ENCODE results near the gene PAPOLA.

- TF ChIP-seq CTCF (IDR thresholded peaks at IDR 0.05), result no peak
- TF ChIP-seq POLR2A (IDR thresholded peaks at IDR 0.05), result no peak
Measured at GRCh38 chr14:96584907-96585671, 82.9 kb downstream of the PAPOLA start.

Data from Peyer's patch (tissue), 4 donors.